CD14-positive monocyte (primary cell): Measurements from ENCODE around the gene CACNA1D. TPM values are rescaled to one million over a fixed set of nuclear protein-coding genes. Genes with fewer than 3 reads are reported as not detected.
"Not testable (repeated sequence)": the region's sequence is repeated elsewhere in the genome, so short reads cannot be mapped to it uniquely, and the experiment has no call there.

Source experiments
- DNase-seq, 3 donors: peaks; one replicate each; pipeline ENCODE4 v3.0.0-alpha.2; 2011 to 2022
- H2AFZ ChIP-seq: 2 replicates; pipeline ENCODE4 v1.6.0; 2012; ENCODE audit warnings: mild to moderate bottlenecking, low read depth, low read length, inconsistent platforms; ENCODE audit not compliant: insufficient read depth, poor library complexity, severe bottlenecking
- H3K27ac ChIP-seq, 2 donors: 1 replicate in 1 of 2; 2 replicates in 1 of 2; pipeline ENCODE4 v1.5.1; 2012 to 2013; ENCODE audit warnings: low read length in 2 of 2, control low read depth in 1 of 2, inconsistent platforms in 1 of 2, low read depth in 1 of 2, mild to moderate bottlenecking in 1 of 2
- H3K27me3 ChIP-seq, 2 donors: one replicate each; pipeline versions ENCODE4 v1.6.0 to v1.6.1; 2011 to 2013; ENCODE audit warnings: low read length in 2 of 2; ENCODE audit not compliant: control insufficient read depth in 2 of 2, insufficient read depth in 2 of 2
- H3K36me3 ChIP-seq, 2 donors: replicated peaks in 1 of 2; 1 replicate in 1 of 2; 2 replicates in 1 of 2; pipeline versions ENCODE4 v1.5.1 to v1.6.1; 2012 to 2013; ENCODE audit warnings: low read length in 2 of 2, control low read depth in 1 of 2, inconsistent platforms in 1 of 2, mild to moderate bottlenecking in 1 of 2; ENCODE audit not compliant: insufficient read depth in 2 of 2, control insufficient read depth in 1 of 2
- H3K4me1 ChIP-seq, 2 donors: 1 replicate in 1 of 2; 2 replicates in 1 of 2; pipeline versions ENCODE4 v1.5.1 to v1.6.1; 2012 to 2013; ENCODE audit warnings: low read length in 2 of 2, control low read depth in 1 of 2, inconsistent platforms in 1 of 2, mild to moderate bottlenecking in 1 of 2, moderate library complexity in 1 of 2; ENCODE audit not compliant: insufficient read depth in 2 of 2, control insufficient read depth in 1 of 2
- H3K4me2 ChIP-seq: replicated peaks from 2 replicates; pipeline ENCODE3; 2012; ENCODE audit warnings: low read length, moderate library complexity, mild to moderate bottlenecking; ENCODE audit not compliant: poor library complexity, severe bottlenecking; ENCODE audit errors: extremely low read depth
- H3K4me3 ChIP-seq, 3 experiments: fragments of 200-600 bp in 1 of 3; sonication (generic) in 1 of 3; replicated peaks in 1 of 3; 1 replicate in 2 of 3; 2 replicates in 1 of 3; pipeline ENCODE4 v1.5.1; 2011 to 2013; ENCODE audit warnings: low read length in 3 of 3, mild to moderate bottlenecking in 3 of 3, control low read depth in 2 of 3, low read depth in 2 of 3, inconsistent platforms in 1 of 3, moderate library complexity in 1 of 3
- H3K79me2 ChIP-seq: 2 replicates; pipeline ENCODE4 v1.6.0; 2012; ENCODE audit warnings: mild to moderate bottlenecking, control low read depth, inconsistent platforms, low read length, moderate library complexity; ENCODE audit not compliant: insufficient read depth
- H3K9ac ChIP-seq: 2 replicates; pipeline ENCODE4 v1.6.0; 2017; ENCODE audit warnings: low read length, mild to moderate bottlenecking; ENCODE audit not compliant: insufficient read depth, poor library complexity, severe bottlenecking
- H3K9me3 ChIP-seq, 2 donors: replicated peaks in 1 of 2; 1 replicate in 1 of 2; 2 replicates in 1 of 2; pipeline versions ENCODE4 v1.5.1 to v1.6.1; 2012 to 2013; ENCODE audit warnings: low read length in 2 of 2, control low read depth in 1 of 2; ENCODE audit not compliant: control insufficient read depth in 1 of 2, insufficient read depth in 1 of 2
- H4K20me1 ChIP-seq: 2 replicates; pipeline ENCODE4 v1.6.0; 2012; ENCODE audit warnings: mild to moderate bottlenecking, low read length, control low read depth, moderate library complexity; ENCODE audit not compliant: insufficient read depth
- H3K27ac Mint-ChIP-seq, 7 donors: one replicate each; pipeline ENCODE4 v1.8.0; 2020; ENCODE audit warnings: mild to moderate bottlenecking in 7 of 7, mixed read lengths in 7 of 7, moderate library complexity in 6 of 7, inconsistent platforms in 2 of 7
- H3K27me3 Mint-ChIP-seq, 3 donors: one replicate each; pipeline ENCODE4 v1.8.0; 2021 to 2022; ENCODE audit warnings: low read depth in 3 of 3, mild to moderate bottlenecking in 3 of 3, mixed read lengths in 3 of 3, moderate library complexity in 3 of 3, inconsistent platforms in 1 of 3
- H3K36me3 Mint-ChIP-seq, 2 donors: one replicate each; pipeline ENCODE4 v1.8.0; 2020; ENCODE audit warnings: mixed read lengths in 2 of 2, inconsistent platforms in 1 of 2, mild to moderate bottlenecking in 1 of 2
- H3K4me1 Mint-ChIP-seq: one replicate; pipeline ENCODE4 v1.8.0; 2020; ENCODE audit warnings: mild to moderate bottlenecking, mixed read lengths
- H3K4me3 Mint-ChIP-seq, 2 donors: one replicate each; pipeline ENCODE4 v1.8.0; 2020; ENCODE audit warnings: mild to moderate bottlenecking in 2 of 2, mixed read lengths in 2 of 2, moderate library complexity in 1 of 2
- H3K9me3 Mint-ChIP-seq, 7 donors: one replicate each; pipeline ENCODE4 v1.8.0; 2020 to 2022; ENCODE audit warnings: mixed read lengths in 7 of 7, mild to moderate bottlenecking in 6 of 7, moderate library complexity in 6 of 7, inconsistent platforms in 2 of 7
- CTCF ChIP-seq: fragments of 200-600 bp; IDR thresholded peaks from one replicate; pipeline ENCODE4 v1.8.0; 2022; ENCODE audit warnings: antibody characterized with exemption, mild to moderate bottlenecking
- WGBS: methylation state at CpG from one replicate; pipeline ENCODE4 v1.1.5; 2013; ENCODE audit warnings: missing lambda C conversion rate; ENCODE audit not compliant: insufficient coverage; 5-methylcytosine and 5-hydroxymethylcytosine counted together
- intact Hi-C, 2 donors: fragments of 100-400 bp; cut with micrococcal nuclease; formaldehyde crosslinking; loops; one replicate each; pipeline versions ENCODE4 v1.15.0 to v1.15.1; 2023
- polyA plus RNA-seq, 3 donors: library from polyadenylated mRNA; depleted of rRNA in 1 of 3; unstranded in 2 of 3; stranded (reverse) in 1 of 3; fragments of 300-500 nt in 2 of 3; fragments of >200 nt in 1 of 3; fragmentation: Illumina TruSeq in 2 of 3; gene quantifications; 1 replicate in 2 of 3; 2 replicates in 1 of 3; pipeline ENCODE4 v1.2.3, GENCODE V29; 2012 to 2021

CACNA1D gene
- polyA plus RNA-seq, 3 donors, result 0.29 to 1.2 (median 0.98) TPM

- Histone ChIP-seq H3K4me2 (no peak overlapping the region), H3K79me2 (no peaks in the 10 kb centered on the region), H3K27ac (no peak overlapping the region), H2AFZ (no peak overlapping the region), H3K36me3 (no peaks in the 10 kb centered on the region), H3K9me3 (no peaks in the 10 kb centered on the region), H3K4me1 (no peaks in the 10 kb centered on the region), H3K4me3 (no peak overlapping the region), H3K9ac (no peak overlapping the region), H4K20me1 (no peaks in the 10 kb centered on the region), H3K27me3 (peaks cover 0 to 10% of the 10 kb centered on the region in 2 donors)
- Mint-ChIP-seq H3K9me3 (peaks cover 0 to 9% (median 3%) of the 10 kb centered on the region in 7 donors), H3K4me1 (no peaks in the 10 kb centered on the region), H3K4me3 (no peak overlapping the region), H3K27me3 (peaks cover 13 to 41% (median 20%) of the 10 kb centered on the region in 3 donors), H3K27ac (no peak overlapping the region), H3K36me3 (no peaks in the 10 kb centered on the region)
- no peak for TF ChIP-seq CTCF
- intact Hi-C loops, result no loop called here
- DNase-seq, result no peak
- WGBS, result 78% methylated on average over 1 of the region's 3 CpGs
Measured at GRCh38 chr3:53635041-53635440, 140.6 kb downstream of the CACNA1D start.

- intact Hi-C loops, H3K4me3 Mint-ChIP-seq: not testable (repeated sequence)
- 50% methylated on average over 1 of the region's 4 CpGs for WGBS
Measured at GRCh38 chr3:53638806-53639205, 144.4 kb downstream of the CACNA1D start.

More at GRCh38 chr3:53638806-53639205, 144.4 kb downstream of the CACNA1D start:
- not testable (repeated sequence) for H4K20me1 ChIP-seq, H3K4me2 ChIP-seq, H3K9ac ChIP-seq, H3K27ac Mint-ChIP-seq, H3K79me2 ChIP-seq, H3K4me1 ChIP-seq, H3K36me3 ChIP-seq, H3K36me3 Mint-ChIP-seq, H3K9me3 ChIP-seq, H2AFZ ChIP-seq, H3K4me1 Mint-ChIP-seq, H3K4me3 ChIP-seq, DNase-seq, H3K27ac ChIP-seq, H3K9me3 Mint-ChIP-seq
- peaks cover 0 to 10% of the 10 kb centered on the region in 2 donors for H3K27me3 ChIP-seq
- peaks cover 21 to 31% (median 25%) of the 10 kb centered on the region in 3 donors for H3K27me3 Mint-ChIP-seq
